ENCODE measurements around the gene LUZP1. TPM values are rescaled to one million over a fixed set of nuclear protein-coding genes. Genes with fewer than 3 reads are reported as not detected.

The LUZP1 gene
- total RNA-seq, 4 donors from 2014 or later = 9.1 to 41.4 (median 27.3) TPM

- no peak for TF ChIP-seq CTCF (IDR thresholded peaks at IDR 0.05)
- TF ChIP-seq POLR2A (IDR thresholded peaks at IDR 0.05) = no peak
- Histone ChIP-seq H3K36me3 (no peaks in the 10 kb centered on the region), H3K4me3 (no peak overlapping the region), H3K9me3 (no peaks in the 10 kb centered on the region), H3K27ac (no peak overlapping the region), H3K4me1 (no peaks in the 10 kb centered on the region), H3K27me3 (no peaks in the 10 kb centered on the region)
- DNase-seq = no peak
- intact Hi-C loops (cut with DNase I; ENCODE audit: low total_unique reads) = no loop called here
Observed at GRCh38 chr1:23080885-23081284, 87.8 kb downstream of the LUZP1 start.

- no peak for TF ChIP-seq CTCF (IDR thresholded peaks at IDR 0.05)
- no peak for TF ChIP-seq POLR2A (IDR thresholded peaks at IDR 0.05)
- Histone ChIP-seq H3K27ac (no peak overlapping the region), H3K36me3 (no peaks in the 10 kb centered on the region), H3K27me3 (no peaks in the 10 kb centered on the region), H3K4me1 (no peaks in the 10 kb centered on the region), H3K4me3 (no peak overlapping the region), H3K9me3 (no peaks in the 10 kb centered on the region)
- DNase-seq = no peak
- intact Hi-C loops (cut with DNase I; ENCODE audit: low total_unique reads) = no loop called here
Observed at GRCh38 chr1:23079025-23079424, 89.6 kb downstream of the LUZP1 start.

GRCh38 chr1:23074012-23074411, 94.6 kb downstream of the LUZP1 start:
- Histone ChIP-seq H3K27ac (no peak overlapping the region), H3K27me3 (no peaks in the 10 kb centered on the region), H3K4me3 (no peak overlapping the region), H3K9me3 (no peaks in the 10 kb centered on the region), H3K36me3 (no peaks in the 10 kb centered on the region), H3K4me1 (no peaks in the 10 kb centered on the region)
- TF ChIP-seq CTCF (IDR thresholded peaks at IDR 0.05) (no peak), POLR2A (IDR thresholded peaks at IDR 0.05) (no peak)
- DNase-seq = no peak
- intact Hi-C loops (cut with DNase I; ENCODE audit: low total_unique reads) = no loop called here

GRCh38 chr1:23069675-23070074, 99.0 kb downstream of the LUZP1 start:
- no peaks in the 10 kb centered on the region for H3K9me3 ChIP-seq
- no peak for DNase-seq
- H3K36me3 ChIP-seq = no peaks in the 10 kb centered on the region
- TF ChIP-seq CTCF (IDR thresholded peaks at IDR 0.05) (no peak), POLR2A (IDR thresholded peaks at IDR 0.05) (no peak)
- intact Hi-C loops (cut with DNase I; ENCODE audit: low total_unique reads) = no loop called here
- no peak overlapping the region for H3K27ac ChIP-seq
- H3K4me1 ChIP-seq = no peaks in the 10 kb centered on the region
- no peaks in the 10 kb centered on the region for H3K27me3 ChIP-seq
- no peak overlapping the region for H3K4me3 ChIP-seq

- no peak for DNase-seq
- H3K9me3 ChIP-seq = no peaks in the 10 kb centered on the region
- H3K36me3 ChIP-seq = no peaks in the 10 kb centered on the region
- H3K27ac ChIP-seq = no peak overlapping the region
- intact Hi-C loops (cut with DNase I; ENCODE audit: low total_unique reads) = no loop called here
- TF ChIP-seq CTCF (IDR thresholded peaks at IDR 0.05) (no peak), POLR2A (IDR thresholded peaks at IDR 0.05) (no peak)
- no peaks in the 10 kb centered on the region for H3K27me3 ChIP-seq
- H3K4me3 ChIP-seq = no peak overlapping the region
- no peaks in the 10 kb centered on the region for H3K4me1 ChIP-seq
Observed at GRCh38 chr1:23069149-23069548, 99.5 kb downstream of the LUZP1 start.
